Nephron progenitor cell (in vitro differentiated cells): ENCODE measurements around the gene EYA3.

Experiments
- DNase-seq: peaks from one replicate; pipeline ENCODE4 v3.0.0; 2021
- H3K27ac Mint-ChIP-seq: 2 replicates; pipeline ENCODE4 v1.8.0; 2021; ENCODE audit warnings: mild to moderate bottlenecking, moderate library complexity, mixed read lengths
- H3K27me3 Mint-ChIP-seq: 2 replicates; pipeline ENCODE4 v1.8.0; 2021; ENCODE audit warnings: mild to moderate bottlenecking, low read depth, mixed read lengths; ENCODE audit not compliant: poor library complexity
- H3K36me3 Mint-ChIP-seq: 2 replicates; pipeline ENCODE4 v1.8.0; 2021; ENCODE audit warnings: low read depth, mixed read lengths
- H3K4me1 Mint-ChIP-seq: 2 replicates; pipeline ENCODE4 v1.8.0; 2021; ENCODE audit warnings: mixed read lengths
- H3K4me3 Mint-ChIP-seq: 2 replicates; pipeline ENCODE4 v1.8.0; 2021; ENCODE audit warnings: mild to moderate bottlenecking, moderate library complexity, mixed read lengths
- H3K9me3 Mint-ChIP-seq: 2 replicates; pipeline ENCODE4 v1.8.0; 2021; ENCODE audit warnings: mild to moderate bottlenecking, moderate library complexity, mixed read lengths
- TF ChIP-seq, protein P1 (sequence below): fragments of 200-600 bp; sonication (generic); IDR thresholded peaks from 2 replicates; pipeline ENCODE4 v1.5.0; 2021; ENCODE audit warnings: antibody characterized with exemption

The EYA3 gene

DNA sequence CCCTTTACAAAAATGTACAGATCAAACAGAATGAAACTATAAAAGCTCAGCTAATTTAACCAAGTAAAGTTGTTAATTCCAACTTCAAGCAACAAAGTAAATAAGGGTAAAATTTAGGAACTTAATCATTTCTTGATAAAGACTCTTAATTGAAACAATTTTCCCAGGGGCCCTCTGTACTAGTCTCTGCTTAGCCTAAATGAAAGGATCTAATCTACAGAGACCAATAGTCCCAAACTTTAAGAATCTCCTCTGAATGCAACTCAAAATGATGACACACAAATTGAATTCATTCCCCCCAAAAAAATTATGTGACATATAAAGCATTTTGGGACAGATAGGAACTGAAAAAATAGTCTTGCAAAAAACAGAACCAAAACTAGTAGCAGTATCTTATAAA is 16.6 kb downstream of the EYA3 start:
- no peak overlapping the region for H3K4me3 Mint-ChIP-seq
- DNase-seq: no peak
- no peaks in the 10 kb centered on the region for H3K27me3 Mint-ChIP-seq
- peaks cover 4% of the 10 kb centered on the region for H3K9me3 Mint-ChIP-seq
- peaks cover 17% of the 10 kb centered on the region for H3K4me1 Mint-ChIP-seq
- H3K36me3 Mint-ChIP-seq: peaks cover 26% of the 10 kb centered on the region
- TF ChIP-seq, protein P1, sequence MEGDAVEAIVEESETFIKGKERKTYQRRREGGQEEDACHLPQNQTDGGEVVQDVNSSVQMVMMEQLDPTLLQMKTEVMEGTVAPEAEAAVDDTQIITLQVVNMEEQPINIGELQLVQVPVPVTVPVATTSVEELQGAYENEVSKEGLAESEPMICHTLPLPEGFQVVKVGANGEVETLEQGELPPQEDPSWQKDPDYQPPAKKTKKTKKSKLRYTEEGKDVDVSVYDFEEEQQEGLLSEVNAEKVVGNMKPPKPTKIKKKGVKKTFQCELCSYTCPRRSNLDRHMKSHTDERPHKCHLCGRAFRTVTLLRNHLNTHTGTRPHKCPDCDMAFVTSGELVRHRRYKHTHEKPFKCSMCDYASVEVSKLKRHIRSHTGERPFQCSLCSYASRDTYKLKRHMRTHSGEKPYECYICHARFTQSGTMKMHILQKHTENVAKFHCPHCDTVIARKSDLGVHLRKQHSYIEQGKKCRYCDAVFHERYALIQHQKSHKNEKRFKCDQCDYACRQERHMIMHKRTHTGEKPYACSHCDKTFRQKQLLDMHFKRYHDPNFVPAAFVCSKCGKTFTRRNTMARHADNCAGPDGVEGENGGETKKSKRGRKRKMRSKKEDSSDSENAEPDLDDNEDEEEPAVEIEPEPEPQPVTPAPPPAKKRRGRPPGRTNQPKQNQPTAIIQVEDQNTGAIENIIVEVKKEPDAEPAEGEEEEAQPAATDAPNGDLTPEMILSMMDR: no peak
- H3K27ac Mint-ChIP-seq: no peak overlapping the region

DNA sequence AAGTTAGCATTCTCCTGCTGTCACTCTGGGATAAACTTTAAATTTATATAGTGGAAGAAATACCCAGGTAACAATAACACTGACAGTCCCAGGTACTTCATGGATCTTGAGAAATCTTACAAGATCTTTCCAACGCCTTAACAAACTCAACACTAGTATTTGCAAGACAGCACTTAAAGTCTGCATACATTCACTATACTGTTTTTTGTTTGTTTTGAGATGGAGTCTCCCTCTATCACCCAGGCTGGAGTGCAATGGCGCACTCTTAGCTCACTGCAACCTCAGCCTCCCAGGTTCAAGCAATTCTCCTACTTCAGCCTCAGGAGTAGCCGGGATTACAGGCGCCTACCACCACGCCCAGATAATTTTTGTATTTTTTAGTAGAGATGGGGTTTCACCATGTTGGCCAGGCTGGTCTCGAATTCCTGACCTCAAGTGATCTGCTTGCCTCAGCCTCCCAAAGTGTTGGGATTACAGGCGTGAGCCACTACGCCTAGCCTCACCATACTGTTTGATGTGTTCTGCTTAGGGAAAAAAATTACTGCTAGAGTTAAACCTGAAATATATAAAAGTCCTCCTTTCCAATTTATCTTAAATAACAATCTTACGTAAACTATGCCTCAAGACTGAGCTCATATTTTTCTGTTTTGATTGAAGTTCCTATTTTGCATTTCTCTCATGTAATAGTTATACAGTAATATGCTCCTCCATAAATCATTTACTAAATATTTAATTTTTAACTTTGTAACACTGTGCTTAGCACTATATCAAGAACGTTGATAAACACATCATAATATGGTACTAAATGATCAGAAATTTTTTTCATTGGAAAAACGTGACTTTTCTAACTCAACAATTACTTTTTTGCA is 17.5 kb downstream of the EYA3 start:
- Mint-ChIP-seq H3K4me1 (peaks cover 16% of the 10 kb centered on the region), H3K36me3 (peaks cover 28% of the 10 kb centered on the region), H3K27me3 (no peaks in the 10 kb centered on the region), H3K4me3 (no peak overlapping the region), H3K9me3 (peaks cover 4% of the 10 kb centered on the region), H3K27ac (no peak overlapping the region)
- no peak for DNase-seq
- TF ChIP-seq, protein P1: no peak

DNA sequence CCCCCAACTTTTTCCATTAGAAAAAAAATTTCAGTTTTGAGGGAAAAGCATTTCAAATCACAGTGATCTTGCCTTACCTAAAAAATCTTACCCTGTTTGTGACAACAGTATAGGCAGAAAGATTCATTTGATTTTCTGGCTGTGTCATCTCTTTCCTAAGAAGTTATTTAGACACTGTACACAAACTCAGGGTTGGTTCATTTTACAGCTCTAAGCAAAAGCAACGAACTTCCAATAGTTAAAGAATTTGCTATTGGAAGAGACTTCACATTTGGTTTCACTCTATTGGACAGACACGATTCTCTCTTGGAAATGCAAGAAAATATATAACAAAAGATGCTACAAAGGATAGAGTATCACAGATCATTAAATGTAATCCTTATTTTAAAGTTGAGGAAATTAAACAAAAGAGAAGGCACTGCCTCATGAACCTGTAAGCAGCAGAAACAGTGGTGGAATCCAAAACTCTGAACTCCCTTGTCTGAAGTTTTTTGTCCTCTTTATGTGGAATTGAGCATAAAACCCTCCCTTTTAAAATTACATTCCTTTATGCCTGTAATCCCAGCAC is 20.8 kb downstream of the EYA3 start:
- Mint-ChIP-seq H3K4me3 (no peak overlapping the region), H3K36me3 (peaks cover 42% of the 10 kb centered on the region), H3K27me3 (no peaks in the 10 kb centered on the region), H3K9me3 (peaks cover 8% of the 10 kb centered on the region), H3K27ac (no peak overlapping the region), H3K4me1 (no peaks in the 10 kb centered on the region)
- DNase-seq: no peak
- TF ChIP-seq, protein P1: no peak

DNA sequence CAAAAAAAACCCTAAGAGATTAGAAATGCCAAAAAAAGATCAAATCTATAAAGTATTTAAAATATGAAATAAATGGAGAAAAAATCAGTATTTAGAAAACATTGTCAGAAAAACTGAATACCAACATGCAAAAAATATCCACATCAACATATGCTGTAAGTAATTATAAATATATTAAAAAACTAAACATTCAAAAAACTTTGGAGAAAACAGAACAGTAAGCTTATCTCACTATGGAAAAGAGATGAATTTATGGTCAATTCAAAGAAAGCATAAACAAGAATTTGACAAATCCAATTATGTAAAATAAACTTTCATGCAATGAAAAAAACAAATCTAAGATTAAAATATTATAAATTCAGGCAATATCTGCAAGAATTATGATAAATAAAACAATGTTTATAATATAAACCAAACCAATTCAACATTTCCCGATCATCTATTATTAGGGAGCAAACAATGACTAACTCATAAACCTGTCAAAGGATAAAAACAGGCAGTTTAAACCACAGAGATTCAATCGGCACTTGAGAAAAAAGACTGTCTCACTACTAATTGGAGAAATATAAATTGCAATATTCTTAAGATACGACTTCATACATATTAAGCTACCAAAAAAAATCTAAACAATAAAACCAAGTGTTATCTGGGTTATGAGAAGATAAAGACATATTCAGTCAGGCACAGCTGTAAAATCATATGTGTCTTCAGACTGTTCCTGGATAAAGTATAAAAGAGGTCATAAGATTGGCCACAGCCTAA is 21.8 kb downstream of the EYA3 start:
- Mint-ChIP-seq H3K27ac (no peak overlapping the region), H3K4me1 (no peaks in the 10 kb centered on the region), H3K4me3 (no peak overlapping the region), H3K36me3 (peaks cover 43% of the 10 kb centered on the region), H3K9me3 (peaks cover 12% of the 10 kb centered on the region), H3K27me3 (no peaks in the 10 kb centered on the region)
- no peak for DNase-seq
- TF ChIP-seq, protein P1: no peak

DNA sequence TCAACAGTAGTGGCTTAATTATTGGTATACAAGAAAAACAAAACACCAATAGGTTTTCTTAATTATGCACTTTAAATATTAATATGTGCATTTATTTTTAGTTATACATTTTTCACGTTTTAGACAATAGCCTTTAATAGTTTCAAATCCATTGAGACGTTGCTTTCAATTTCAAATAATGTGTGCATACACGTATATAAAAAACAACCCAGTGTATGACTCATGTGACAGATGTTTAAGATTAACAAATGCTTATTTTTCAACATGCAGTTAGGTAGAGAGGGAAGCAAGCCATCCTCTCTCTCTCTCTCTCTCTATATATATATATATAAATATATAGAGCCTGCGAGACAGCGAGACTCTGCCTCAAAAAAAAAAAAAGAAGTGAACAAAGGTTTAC is 24.3 kb downstream of the EYA3 start:
- Mint-ChIP-seq H3K27me3 (no peaks in the 10 kb centered on the region), H3K36me3 (peaks cover 34% of the 10 kb centered on the region), H3K4me1 (no peaks in the 10 kb centered on the region), H3K9me3 (peaks cover 15% of the 10 kb centered on the region), H3K27ac (no peak overlapping the region), H3K4me3 (no peak overlapping the region)
- no peak for DNase-seq
- TF ChIP-seq, protein P1: no peak
